Cardiac muscle cell (in vitro differentiated cells and primary cell): ENCODE results near the gene GBF1. TPM values are rescaled to one million over a fixed set of nuclear protein-coding genes. Genes with fewer than 3 reads are reported as not detected.
A peak's percentile ranks its signal among the peaks of the same experiment; 100 is the strongest.

Experiments
- DNase-seq, 2 donors: peaks; one replicate each; pipeline versions ENCODE4 v3.0.0 to v3.0.0-alpha.2; 2010 to 2017; ENCODE audit warnings: low read depth in 1 of 2, low spot score in 1 of 2
- H3K27ac ChIP-seq: fragments of 200-600 bp; sonication (generic); 2 replicates; pipeline ENCODE4 v1.5.1; 2016
- H3K27me3 ChIP-seq: fragments of 200-600 bp; sonication (generic); 2 replicates; pipeline ENCODE4 v1.6.0; 2016; ENCODE audit warnings: control low read depth
- H3K36me3 ChIP-seq: fragments of 200-600 bp; sonication (generic); 2 replicates; pipeline ENCODE4 v1.5.1; 2016; ENCODE audit warnings: control low read depth
- H3K4me1 ChIP-seq: fragments of 200-600 bp; sonication (generic); 2 replicates; pipeline ENCODE4 v1.8.1; 2017; ENCODE audit warnings: low read depth, mild to moderate bottlenecking, mixed run types
- H3K4me3 ChIP-seq: fragments of 200-600 bp; sonication (generic); 2 replicates; pipeline ENCODE4 v1.5.1; 2016; ENCODE audit warnings: mild to moderate bottlenecking
- H3K9me3 ChIP-seq: fragments of 200-600 bp; sonication (generic); 2 replicates; pipeline ENCODE4 v1.5.1; 2017; ENCODE audit warnings: low read depth, mild to moderate bottlenecking, control low read depth
- polyA plus RNA-seq: library from polyadenylated mRNA; unstranded; fragments of >200 nt; fragmentation: Nextera tagmentation; extraction: Ambion mirVana; gene quantifications from 2 replicates; pipeline ENCODE4 v1.2.1, GENCODE V29; 2016
- total RNA-seq: library from RNA; depleted of rRNA; stranded (reverse); fragments of >200 nt; gene quantifications from 2 replicates; pipeline ENCODE4 v1.2.3, GENCODE V29; 2016
- TF ChIP-seq, protein P1 (sequence below): IDR thresholded peaks from 2 replicates; pipeline ENCODE4 v1.5.1; 2012; ENCODE audit warnings: low read depth, mild to moderate bottlenecking, low read length

Gene GBF1
- total and polyA plus RNA-seq, 2 experiments from 2014 or later = 42.1 to 75.6 TPM

DNA sequence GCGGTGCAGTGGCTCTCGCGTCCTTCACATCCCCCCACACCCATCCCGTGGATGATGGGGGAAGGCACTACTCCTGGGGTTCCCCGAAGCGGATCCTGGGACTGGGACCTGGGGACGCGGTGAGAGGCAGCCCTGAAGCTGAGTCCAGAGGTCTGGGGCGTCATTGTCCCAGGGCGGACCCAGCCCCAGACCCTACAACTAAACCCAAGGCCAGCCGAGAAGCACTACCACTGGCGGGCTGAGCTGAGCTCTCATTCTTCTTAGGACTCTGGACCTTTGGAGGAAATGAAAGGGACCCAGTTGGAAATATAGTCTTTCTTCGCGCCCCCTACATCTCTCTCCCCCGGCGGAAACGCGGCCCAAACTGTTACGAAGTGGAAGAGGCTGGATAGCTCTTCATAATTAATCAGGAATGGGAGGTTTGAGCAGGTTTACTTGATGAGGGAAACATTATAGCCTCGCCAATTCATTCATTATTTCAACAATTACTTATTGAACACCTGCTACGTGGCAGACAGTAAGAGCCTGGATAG is 174.9 kb downstream of the GBF1 start:
- Histone ChIP-seq H3K36me3 (peaks cover 7% of the 10 kb centered on the region), H3K4me3 (peak overlapping the region; percentile 55), H3K4me1 (peaks cover 19% of the 10 kb centered on the region), H3K27me3 (no peaks in the 10 kb centered on the region), H3K27ac (peak overlapping the region; percentile 86), H3K9me3 (no peaks in the 10 kb centered on the region)
- TF ChIP-seq, protein P1, sequence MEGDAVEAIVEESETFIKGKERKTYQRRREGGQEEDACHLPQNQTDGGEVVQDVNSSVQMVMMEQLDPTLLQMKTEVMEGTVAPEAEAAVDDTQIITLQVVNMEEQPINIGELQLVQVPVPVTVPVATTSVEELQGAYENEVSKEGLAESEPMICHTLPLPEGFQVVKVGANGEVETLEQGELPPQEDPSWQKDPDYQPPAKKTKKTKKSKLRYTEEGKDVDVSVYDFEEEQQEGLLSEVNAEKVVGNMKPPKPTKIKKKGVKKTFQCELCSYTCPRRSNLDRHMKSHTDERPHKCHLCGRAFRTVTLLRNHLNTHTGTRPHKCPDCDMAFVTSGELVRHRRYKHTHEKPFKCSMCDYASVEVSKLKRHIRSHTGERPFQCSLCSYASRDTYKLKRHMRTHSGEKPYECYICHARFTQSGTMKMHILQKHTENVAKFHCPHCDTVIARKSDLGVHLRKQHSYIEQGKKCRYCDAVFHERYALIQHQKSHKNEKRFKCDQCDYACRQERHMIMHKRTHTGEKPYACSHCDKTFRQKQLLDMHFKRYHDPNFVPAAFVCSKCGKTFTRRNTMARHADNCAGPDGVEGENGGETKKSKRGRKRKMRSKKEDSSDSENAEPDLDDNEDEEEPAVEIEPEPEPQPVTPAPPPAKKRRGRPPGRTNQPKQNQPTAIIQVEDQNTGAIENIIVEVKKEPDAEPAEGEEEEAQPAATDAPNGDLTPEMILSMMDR = no peak
- no peak for DNase-seq

DNA sequence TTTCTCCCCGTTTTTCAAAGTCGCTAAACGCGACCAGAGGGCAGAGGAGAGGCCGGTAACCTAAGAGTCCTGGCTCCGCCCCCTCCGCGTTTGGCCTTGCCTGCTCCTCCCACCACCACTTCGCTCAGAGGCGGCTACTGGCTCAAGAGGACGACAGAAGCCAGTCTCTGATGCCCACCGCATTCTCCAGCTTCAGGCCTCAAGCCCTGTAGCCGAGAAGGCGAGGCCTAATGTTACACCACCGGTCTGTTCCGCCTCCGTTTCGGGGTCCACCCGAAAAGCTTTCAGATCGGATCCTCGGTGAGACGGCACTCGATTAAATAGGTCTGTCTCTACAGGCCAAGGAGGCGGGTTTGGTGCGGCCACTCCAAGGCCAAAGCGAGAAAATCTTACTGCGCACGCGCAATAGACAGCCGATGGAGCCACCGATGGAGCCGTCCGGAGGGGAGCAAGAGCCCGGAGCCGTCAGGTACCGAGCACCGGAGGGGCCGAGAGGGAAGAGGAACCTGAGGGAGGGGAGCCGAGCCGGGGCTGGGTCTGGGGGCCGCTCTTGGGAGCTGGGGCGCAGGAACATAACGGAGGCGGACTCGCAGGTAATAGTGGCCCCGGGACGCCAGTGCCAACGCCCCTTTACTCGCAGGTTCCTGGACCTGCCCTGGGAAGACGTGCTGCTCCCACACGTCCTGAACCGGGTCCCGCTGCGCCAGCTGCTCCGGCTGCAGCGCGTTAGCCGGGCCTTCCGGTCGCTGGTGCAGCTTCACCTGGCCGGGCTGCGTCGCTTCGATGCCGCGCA is 175.6 kb downstream of the GBF1 start, which contains the start of gene FBXL15:
TSS of gene FBXL15 (plus strand) at position 123 of the 793 bp plus-strand sequence. CDS start at position 417, 294 bp downstream.
- no peaks in the 10 kb centered on the region for H3K27me3 ChIP-seq
- no peaks in the 10 kb centered on the region for H3K9me3 ChIP-seq
- peak within 1 kb of the TSS; percentile 55 for H3K4me3 ChIP-seq
- peak within 1 kb of the TSS; percentile 86 for H3K27ac ChIP-seq
- TF ChIP-seq, protein P1 = no peak
- H3K4me1 ChIP-seq = peaks cover 19% of the 10 kb centered on the region
- peaks cover 7% of the 10 kb centered on the region for H3K36me3 ChIP-seq
- peak; percentile 97 to 99 for DNase-seq

DNA sequence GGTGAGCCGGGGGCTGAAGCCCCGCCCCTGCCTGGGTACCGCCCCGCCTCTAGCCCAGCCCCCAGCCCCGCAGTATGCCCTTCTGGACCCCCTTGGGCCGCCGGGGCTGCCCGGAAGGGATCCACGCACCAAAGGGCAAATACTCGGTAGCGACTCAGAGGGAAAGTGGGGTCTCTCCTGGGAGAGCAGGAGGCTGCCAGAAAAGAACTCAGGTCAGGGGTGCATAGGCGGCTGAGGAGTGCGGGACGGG is 176.1 kb downstream of the GBF1 start:
- DNase-seq = no peak
- TF ChIP-seq, protein P1 = no peak
- Histone ChIP-seq H3K27me3 (no peaks in the 10 kb centered on the region), H3K4me3 (peak overlapping the region; percentile 55), H3K27ac (peak overlapping the region; percentile 86), H3K36me3 (peaks cover 7% of the 10 kb centered on the region), H3K9me3 (no peaks in the 10 kb centered on the region), H3K4me1 (peaks cover 19% of the 10 kb centered on the region)

DNA sequence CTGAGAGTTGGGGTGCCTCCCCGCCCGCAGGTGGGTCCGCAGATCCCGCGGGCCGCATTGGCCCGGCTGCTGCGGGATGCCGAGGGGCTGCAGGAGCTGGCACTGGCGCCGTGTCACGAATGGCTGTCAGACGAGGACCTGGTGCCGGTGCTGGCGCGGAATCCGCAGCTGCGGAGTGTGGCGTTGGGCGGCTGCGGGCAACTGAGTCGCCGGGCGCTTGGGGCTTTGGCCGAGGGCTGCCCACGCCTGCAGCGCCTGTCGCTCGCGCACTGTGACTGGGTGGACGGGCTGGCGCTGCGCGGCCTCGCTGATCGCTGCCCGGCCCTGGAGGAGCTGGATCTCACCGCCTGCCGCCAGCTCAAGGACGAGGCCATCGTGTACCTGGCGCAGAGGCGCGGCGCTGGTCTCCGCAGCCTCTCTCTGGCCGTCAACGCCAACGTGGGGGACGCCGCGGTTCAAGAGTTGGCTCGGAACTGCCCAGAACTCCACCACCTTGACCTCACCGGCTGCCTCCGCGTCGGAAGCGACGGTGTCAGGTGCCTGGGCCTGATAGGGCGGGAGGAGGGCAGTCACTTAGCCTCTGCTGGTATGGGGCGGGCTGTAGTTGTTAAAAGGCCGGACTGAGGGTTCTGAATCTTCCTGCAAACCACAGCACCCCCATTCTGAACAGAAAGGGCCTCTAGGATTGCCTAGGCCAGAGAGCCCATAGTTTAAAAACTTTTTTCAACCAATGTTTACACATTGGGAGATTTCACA is 176.6 kb downstream of the GBF1 start:
- no peak overlapping the region for H3K27ac ChIP-seq
- no peaks in the 10 kb centered on the region for H3K27me3 ChIP-seq
- H3K9me3 ChIP-seq = no peaks in the 10 kb centered on the region
- peaks cover 19% of the 10 kb centered on the region for H3K4me1 ChIP-seq
- TF ChIP-seq, protein P1 = no peak
- DNase-seq = peak in 1 of 2 donors; percentile 48
- peaks cover 7% of the 10 kb centered on the region for H3K36me3 ChIP-seq
- peak overlapping the region; percentile 55 for H3K4me3 ChIP-seq

DNA sequence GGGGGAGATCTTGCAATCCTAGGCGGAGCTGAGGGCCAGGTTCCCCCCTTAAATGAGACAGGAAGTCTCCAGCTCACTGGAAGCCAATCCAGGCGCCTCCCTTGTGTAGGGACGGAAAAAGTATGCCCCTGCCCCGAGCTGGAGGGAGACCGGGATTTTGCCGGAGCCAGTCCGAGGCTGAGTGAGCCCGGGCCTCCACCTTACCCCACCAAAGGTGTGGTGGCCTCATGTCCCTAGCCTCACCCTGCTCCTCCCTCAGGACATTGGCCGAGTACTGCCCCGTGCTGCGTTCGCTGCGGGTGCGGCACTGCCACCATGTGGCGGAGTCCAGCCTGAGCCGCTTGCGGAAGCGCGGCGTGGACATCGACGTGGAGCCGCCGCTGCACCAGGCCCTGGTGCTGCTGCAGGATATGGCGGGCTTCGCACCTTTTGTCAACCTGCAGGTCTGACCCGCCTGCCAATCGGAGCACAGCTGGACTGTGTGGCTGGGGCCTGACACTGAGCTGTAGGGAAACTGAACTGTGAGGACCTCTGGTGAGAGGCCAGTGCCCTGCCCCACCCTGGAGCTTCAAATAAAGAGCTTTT is 177.3 kb downstream of the GBF1 start:
- TF ChIP-seq, protein P1 = peak; percentile 81

More for the DNA sequence above, 177.3 kb downstream of the GBF1 start:
- Histone ChIP-seq H3K36me3 (peaks cover 7% of the 10 kb centered on the region), H3K4me3 (peak overlapping the region; percentile 55), H3K27me3 (no peaks in the 10 kb centered on the region), H3K4me1 (peaks cover 19% of the 10 kb centered on the region), H3K27ac (no peak overlapping the region), H3K9me3 (no peaks in the 10 kb centered on the region)
- peak; percentile 78 to 79 for DNase-seq
